Hematopoietic multipotent progenitor cell (in vitro differentiated cells): ENCODE results near the gene KLHL22. TPM values are rescaled to one million over a fixed set of nuclear protein-coding genes. Genes with fewer than 3 reads are reported as not detected.

Experiments used
- DNase-seq, 3 donors: peaks; one replicate each; pipeline ENCODE4 v3.0.0-alpha.2; 2011 to 2015; ENCODE audit warnings: low read depth in 2 of 3, low spot score in 2 of 3
- total RNA-seq: library from RNA; depleted of rRNA; stranded (reverse); fragments of >200 nt; gene quantifications from one replicate; pipeline ENCODE4 v1.2.3, GENCODE V29; 2012

The KLHL22 gene
- total RNA-seq, 1 donor, result 33.9 TPM

- no peak for DNase-seq
Measured at GRCh38 chr22:20450551-20450906, 45.1 kb downstream of the KLHL22 start.

- DNase-seq, result no peak
Measured at GRCh38 chr22:20449819-20450550, 45.6 kb downstream of the KLHL22 start.

GRCh38 chr22:20448630-20449029 is 47.0 kb downstream of the KLHL22 start:
- no peak for DNase-seq

DNA sequence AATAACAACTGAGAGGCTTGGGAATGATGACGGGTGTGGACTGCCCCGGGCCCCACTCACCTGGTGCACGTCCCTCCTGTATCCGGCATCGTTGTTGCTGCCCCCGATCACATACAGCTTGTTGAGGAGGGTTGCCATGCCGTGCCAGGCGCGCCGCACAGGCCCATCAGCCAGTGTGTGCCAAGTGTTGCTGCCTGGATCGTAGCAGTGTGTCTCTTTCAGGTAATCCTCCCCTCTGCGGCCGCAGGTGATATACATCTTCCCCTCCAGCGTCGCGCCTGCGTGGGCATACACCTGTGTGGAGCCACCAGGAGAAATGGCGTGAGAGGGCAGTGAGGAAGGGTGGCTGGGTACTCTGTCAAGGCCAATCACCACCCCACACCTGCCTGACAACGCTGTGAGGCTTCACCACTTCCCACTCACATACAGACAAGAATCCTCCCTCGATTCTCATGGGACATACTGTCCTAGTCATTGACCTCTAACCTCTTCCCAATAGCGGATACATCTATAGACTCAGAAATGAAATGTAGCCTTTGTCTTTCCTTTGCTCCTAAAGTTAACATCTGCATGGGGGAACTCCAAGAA is 49.1 kb downstream of the KLHL22 start:
- DNase-seq, result no peak

DNA sequence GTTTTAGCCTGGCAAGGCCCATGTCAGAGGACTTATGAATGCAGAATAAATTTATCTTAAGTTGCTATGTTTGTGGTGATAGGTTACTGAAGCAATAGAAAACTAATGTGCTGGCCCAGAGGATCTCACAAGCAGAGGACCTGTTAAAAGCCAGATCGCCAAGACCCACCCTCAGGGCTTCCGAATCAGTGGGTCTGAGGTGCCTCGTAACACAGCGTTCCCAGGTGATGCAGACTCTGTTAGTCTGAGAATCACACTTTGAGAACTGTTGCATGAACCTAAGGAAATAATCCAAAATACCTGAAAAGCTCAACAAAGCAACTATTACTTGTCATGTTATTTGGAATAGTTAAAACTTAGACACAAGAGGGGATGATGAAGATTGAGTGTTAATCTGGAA is 51.3 kb downstream of the KLHL22 start:
- DNase-seq, result no peak

GRCh38 chr22:20442485-20443284 is 52.9 kb downstream of the KLHL22 start:
- DNase-seq, result no peak

DNA sequence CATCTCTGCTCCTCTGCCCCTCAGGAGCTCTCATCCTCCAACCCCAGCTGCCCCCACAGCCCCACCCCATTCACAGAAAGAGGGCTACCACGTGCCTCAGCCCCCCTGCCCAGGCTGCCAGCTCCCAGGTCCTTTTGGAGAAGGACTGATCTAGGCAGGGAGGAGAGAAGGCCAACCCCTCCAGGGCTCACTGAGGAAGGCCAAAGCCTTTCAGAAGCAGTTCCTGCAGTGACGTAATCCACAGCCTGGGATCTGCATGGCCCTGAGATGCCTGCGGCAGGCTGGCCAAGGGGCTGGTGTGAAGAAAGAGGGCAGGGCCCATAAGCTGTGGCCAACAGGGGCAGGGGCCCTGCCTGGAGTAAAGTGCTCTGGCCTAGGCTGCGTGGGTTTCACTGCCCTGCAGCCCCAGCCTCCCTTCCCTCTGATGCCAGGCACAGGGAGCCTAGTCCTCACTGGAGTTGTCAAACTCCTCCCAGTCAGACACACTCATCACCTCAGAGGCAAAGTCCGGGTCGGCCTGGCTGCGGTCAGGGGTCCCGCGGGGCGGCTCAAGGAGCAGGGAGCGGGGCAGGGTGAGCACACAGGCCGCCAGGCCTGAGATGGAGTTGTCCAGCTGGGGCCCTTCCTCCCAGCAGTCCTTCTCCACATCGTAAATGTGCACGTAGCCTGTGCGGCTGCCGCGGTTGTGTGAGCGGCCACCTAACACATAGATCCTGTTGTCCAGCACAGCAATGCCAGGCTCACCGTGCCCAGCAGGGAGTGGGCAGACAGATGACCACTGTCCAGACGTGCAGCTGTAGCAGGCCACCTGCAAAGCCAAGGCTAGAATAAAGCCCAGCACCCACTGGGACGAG is 53.7 kb downstream of the KLHL22 start:
- no peak for DNase-seq

GRCh38 chr22:20440637-20441591 is 54.7 kb downstream of the KLHL22 start:
- no peak for DNase-seq

- DNase-seq, result no peak
Measured at GRCh38 chr22:20439928-20440575, 55.5 kb downstream of the KLHL22 start.

GRCh38 chr22:20439556-20439927 is 56.1 kb downstream of the KLHL22 start:
- DNase-seq, result no peak

- no peak for DNase-seq
Measured at GRCh38 chr22:20438678-20439492, 56.7 kb downstream of the KLHL22 start.

DNA sequence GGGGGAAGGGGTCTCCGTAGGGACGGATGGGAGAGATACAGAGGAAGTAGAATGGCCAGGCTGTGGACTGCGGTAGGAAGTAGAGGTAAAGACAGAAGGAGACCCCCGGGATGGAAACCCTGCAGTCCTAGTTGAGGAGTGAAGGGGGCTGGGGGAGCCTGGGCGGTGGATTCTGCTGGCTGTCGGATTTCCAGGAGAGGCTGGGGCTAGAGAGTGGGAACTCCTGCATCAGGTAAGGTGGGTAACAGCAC is 57.2 kb downstream of the KLHL22 start:
- DNase-seq, result no peak

GRCh38 chr22:20437613-20438426 is 57.8 kb downstream of the KLHL22 start, which contains the start of gene SCARF2:
Gene SCARF2, minus strand, starts transcription at chr22:20437825. Its CDS starts 71 bp downstream, at chr22:20437754.
- no peak for DNase-seq

- DNase-seq, result no peak
Measured at GRCh38 chr22:20436768-20437612, 58.6 kb downstream of the KLHL22 start.

- DNase-seq, result no peak
Measured at GRCh38 chr22:20436307-20436767, 59.3 kb downstream of the KLHL22 start.

DNA sequence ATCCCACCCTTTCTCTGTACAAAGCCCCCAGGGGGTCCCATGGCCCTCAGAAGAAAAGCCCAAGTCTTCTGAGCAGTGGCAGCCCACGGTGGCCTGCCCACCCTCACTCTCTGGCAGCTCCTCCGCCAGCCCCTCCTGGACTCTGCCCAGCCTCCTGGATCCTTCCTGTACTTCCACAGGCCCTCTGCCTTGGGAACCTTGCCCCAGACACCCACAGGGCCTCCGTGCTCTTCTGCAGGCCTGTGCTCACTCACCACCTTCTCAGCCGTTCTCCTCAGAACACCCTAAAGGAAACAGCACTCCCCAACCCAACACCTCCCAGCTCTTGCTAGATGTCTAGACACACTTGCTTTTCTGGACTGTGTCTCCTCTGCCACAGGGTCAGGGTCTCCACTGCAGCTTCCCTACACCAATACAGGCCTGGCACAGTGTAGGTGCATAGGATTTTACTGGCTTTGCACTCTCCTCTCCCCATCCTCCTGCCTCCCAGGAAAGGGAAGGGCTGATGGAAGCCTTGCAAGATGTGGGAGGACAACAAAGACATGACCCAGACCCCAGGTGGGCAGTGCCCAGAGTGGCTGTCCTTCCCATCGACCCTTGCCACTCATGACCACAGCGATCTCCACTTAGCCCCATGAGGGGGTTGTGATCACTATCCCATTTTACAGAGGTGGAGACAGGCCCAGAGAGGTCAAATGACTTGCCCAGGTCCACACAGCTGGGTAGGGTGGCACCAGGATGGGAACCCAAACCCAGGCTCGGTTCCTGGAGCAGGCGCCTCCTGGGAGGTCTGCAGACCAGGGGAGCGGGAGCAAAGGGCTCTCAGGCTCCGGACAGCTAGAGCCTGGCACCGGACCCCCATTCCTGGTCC is 59.9 kb downstream of the KLHL22 start:
- DNase-seq, result no peak
